Peyer's patch (tissue), 4 donors: Measurements from ENCODE around the gene FMR1. TPM values are rescaled to one million over a fixed set of nuclear protein-coding genes. Genes with fewer than 3 reads are reported as not detected.

ENCODE experiments used
- DNase-seq, 3 donors: peaks; one replicate each; pipeline ENCODE4 v3.0.0-alpha.2; 2017 to 2019
- H3K27ac ChIP-seq, 4 donors: fragments of 200-600 bp; sonication (generic); one replicate each; pipeline ENCODE4 v1.5.1; 2016 to 2019
- H3K27me3 ChIP-seq, 2 donors: fragments of 200-600 bp; sonication (generic); one replicate each; pipeline ENCODE4 v1.5.1; 2019
- H3K36me3 ChIP-seq, 3 donors: fragments of 200-600 bp; sonication (generic); one replicate each; pipeline ENCODE4 v1.5.1; 2016 to 2019
- H3K4me1 ChIP-seq, 4 donors: fragments of 200-600 bp; sonication (generic); one replicate each; pipeline ENCODE4 v1.5.1; 2016 to 2019
- H3K4me3 ChIP-seq, 4 donors: fragments of 200-600 bp; sonication (generic); 1 replicate in 3 of 4; 2 replicates in 1 of 4; pipeline ENCODE4 v1.5.1; 2016 to 2019; ENCODE audit warnings: mild to moderate bottlenecking in 1 of 4
- H3K9me3 ChIP-seq, 4 donors: fragments of 200-600 bp; sonication (generic); one replicate each; pipeline ENCODE4 v1.5.1; 2016 to 2019; ENCODE audit warnings: mild to moderate bottlenecking in 1 of 4
- POLR2A ChIP-seq, 2 donors: fragments of 450-650 bp; IDR thresholded peaks; one replicate each; pipeline ENCODE4 v1.5.1; 2017; ENCODE audit warnings: antibody characterized with exemption in 2 of 2, mild to moderate bottlenecking in 2 of 2, moderate library complexity in 2 of 2
- small RNA-seq, 2 donors: library from RNA; depleted of rRNA; stranded (forward); fragments of <200 nt; gene quantifications; one replicate each; pipeline ENCODE3, GENCODE V24; 2016
- total RNA-seq, 4 donors: library from RNA; depleted of rRNA; stranded (reverse); fragments of >200 nt; gene quantifications; one replicate each; pipeline ENCODE4 v1.1.0, GENCODE V29; 2016
- TF ChIP-seq, protein P1 (sequence below), 6 experiments: fragments of 450-650 bp in 4 of 6; fragments of 200-600 bp in 2 of 6; sonication (generic) in 1 of 6; IDR thresholded peaks; one replicate each; pipeline ENCODE4 v1.5.1; 2017 to 2019; ENCODE audit warnings: antibody characterized with exemption in 6 of 6, mild to moderate bottlenecking in 3 of 6, moderate library complexity in 1 of 6

Gene FMR1
- total RNA-seq, 4 donors from 2014 or later = 38.2 to 56.8 (median 39.8) TPM

DNA sequence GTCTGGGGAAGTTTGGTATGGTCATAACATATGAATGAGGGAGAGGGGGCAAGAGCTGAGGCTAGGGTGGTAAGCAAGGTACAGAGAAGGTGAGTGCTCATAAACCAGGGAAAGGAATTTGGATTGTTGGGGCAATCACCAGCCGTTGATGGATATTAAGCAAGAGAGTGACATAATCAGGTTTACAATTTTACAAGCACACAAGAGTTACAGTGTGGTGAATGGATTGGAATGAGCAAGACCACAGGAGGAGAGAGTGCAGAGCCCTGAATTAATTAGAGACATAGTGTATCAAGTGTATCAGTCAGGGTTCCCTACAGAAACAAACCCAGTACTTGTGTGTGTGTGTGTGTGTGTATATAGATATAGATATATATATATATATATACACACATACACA, 50.8 kb downstream of the FMR1 start:
- DNase-seq = no peak
- H3K27ac ChIP-seq = no peak overlapping the region
- no peaks in the 10 kb centered on the region for H3K4me1 ChIP-seq
- H3K4me3 ChIP-seq = no peak overlapping the region
- H3K27me3 ChIP-seq = no peaks in the 10 kb centered on the region
- TF ChIP-seq, protein P1, sequence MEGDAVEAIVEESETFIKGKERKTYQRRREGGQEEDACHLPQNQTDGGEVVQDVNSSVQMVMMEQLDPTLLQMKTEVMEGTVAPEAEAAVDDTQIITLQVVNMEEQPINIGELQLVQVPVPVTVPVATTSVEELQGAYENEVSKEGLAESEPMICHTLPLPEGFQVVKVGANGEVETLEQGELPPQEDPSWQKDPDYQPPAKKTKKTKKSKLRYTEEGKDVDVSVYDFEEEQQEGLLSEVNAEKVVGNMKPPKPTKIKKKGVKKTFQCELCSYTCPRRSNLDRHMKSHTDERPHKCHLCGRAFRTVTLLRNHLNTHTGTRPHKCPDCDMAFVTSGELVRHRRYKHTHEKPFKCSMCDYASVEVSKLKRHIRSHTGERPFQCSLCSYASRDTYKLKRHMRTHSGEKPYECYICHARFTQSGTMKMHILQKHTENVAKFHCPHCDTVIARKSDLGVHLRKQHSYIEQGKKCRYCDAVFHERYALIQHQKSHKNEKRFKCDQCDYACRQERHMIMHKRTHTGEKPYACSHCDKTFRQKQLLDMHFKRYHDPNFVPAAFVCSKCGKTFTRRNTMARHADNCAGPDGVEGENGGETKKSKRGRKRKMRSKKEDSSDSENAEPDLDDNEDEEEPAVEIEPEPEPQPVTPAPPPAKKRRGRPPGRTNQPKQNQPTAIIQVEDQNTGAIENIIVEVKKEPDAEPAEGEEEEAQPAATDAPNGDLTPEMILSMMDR (IDR thresholded peaks at IDR 0.05) = no peak
- no peak for TF ChIP-seq POLR2A (IDR thresholded peaks at IDR 0.05)
- no peaks in the 10 kb centered on the region for H3K36me3 ChIP-seq
- no peaks in the 10 kb centered on the region for H3K9me3 ChIP-seq

DNA sequence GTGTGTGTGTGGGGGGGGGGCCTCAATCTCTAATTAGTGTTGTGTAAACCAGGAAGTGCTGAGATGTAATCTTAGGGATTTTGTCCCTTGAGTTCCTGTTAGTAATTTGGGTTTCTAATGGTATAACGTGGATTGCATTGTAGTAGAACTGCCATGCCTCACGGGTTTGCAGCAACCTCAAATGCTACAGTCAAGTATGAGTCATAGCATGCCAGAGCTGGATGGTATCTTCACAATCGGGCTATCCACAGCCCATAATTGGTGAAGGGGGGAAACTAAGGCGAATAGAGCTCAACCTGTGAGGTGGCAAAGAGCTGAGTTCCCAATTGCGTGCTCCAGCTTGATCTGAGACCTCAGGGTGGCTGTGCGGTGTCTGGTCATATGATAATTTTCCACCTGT, 67.2 kb downstream of the FMR1 start:
- Histone ChIP-seq H3K9me3 (no peaks in the 10 kb centered on the region), H3K36me3 (no peaks in the 10 kb centered on the region), H3K4me3 (no peak overlapping the region), H3K4me1 (no peaks in the 10 kb centered on the region), H3K27ac (no peak overlapping the region), H3K27me3 (no peaks in the 10 kb centered on the region)
- no peak for DNase-seq
- no peak for TF ChIP-seq POLR2A (IDR thresholded peaks at IDR 0.05)
- TF ChIP-seq, protein P1 (IDR thresholded peaks at IDR 0.05) = no peak

DNA sequence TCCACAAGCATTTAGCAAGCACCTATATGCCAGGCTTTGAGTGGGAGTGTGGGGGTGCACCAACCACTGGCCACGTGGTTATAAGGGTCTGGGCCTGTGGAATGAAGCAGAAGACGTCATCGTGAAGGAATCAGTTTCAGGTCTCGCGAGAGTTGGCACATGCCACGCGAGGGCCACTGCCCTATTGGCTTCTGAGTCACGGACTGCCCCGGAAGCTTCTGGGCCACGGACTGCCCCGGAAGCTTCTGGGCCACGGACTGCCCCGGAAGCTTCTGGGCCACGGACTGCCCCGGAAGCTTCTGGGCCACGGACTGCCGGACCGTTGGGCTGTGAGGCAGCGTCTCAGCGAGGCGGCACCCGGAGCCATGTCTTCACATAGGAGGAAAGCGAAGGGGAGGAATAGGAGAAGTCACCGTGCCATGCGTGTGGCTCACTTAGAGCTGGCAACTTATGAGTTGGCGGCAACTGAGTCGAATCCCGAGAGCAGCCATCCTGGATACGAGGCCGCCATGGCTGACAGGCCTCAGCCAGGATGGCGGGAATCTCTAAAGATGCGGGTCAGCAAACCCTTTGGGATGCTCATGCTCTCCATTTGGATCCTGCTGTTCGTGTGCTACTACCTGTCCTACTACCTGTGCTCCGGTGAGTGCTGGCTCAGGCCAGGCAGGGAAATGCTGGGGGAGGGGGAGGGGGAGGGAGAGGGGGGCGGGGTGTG, 69.5 kb downstream of the FMR1 start, which contains the start of gene FMR1NB:
Gene FMR1NB (plus strand): TSS at position 300 of the 715 bp plus-strand sequence. CDS start 66 bp downstream, at position 366.
- Histone ChIP-seq H3K9me3 (no peaks in the 10 kb centered on the region), H3K27ac (no peak within 1 kb of the TSS), H3K36me3 (no peaks in the 10 kb centered on the region), H3K4me1 (no peaks in the 10 kb centered on the region), H3K4me3 (no peak within 1 kb of the TSS), H3K27me3 (no peaks in the 10 kb centered on the region)
- no peak for DNase-seq
- TF ChIP-seq, protein P1 (IDR thresholded peaks at IDR 0.05) = no peak
- TF ChIP-seq POLR2A (IDR thresholded peaks at IDR 0.05) = no peak

Small RNA genes within 50 kb of the gene (small RNA-seq; reads per million reads assigned to genes)
- 0 reads per million in 2 donors for gene RF02118

Other genes starting within 250 kb of the FMR1 start
- gene FMR1NB, start 69.4 kb downstream of the FMR1 start, total RNA-seq = not detected